ENCODE data around the gene INO80D. TPM values are rescaled to one million over a fixed set of nuclear protein-coding genes. Genes with fewer than 3 reads are reported as not detected.

The INO80D gene
- total and polyA plus RNA-seq, 2 of the 13 experiments (the other 11 are each of a cell fraction or from before 2014, with no cell fraction given), result 7.6 to 7.9 TPM

DNA sequence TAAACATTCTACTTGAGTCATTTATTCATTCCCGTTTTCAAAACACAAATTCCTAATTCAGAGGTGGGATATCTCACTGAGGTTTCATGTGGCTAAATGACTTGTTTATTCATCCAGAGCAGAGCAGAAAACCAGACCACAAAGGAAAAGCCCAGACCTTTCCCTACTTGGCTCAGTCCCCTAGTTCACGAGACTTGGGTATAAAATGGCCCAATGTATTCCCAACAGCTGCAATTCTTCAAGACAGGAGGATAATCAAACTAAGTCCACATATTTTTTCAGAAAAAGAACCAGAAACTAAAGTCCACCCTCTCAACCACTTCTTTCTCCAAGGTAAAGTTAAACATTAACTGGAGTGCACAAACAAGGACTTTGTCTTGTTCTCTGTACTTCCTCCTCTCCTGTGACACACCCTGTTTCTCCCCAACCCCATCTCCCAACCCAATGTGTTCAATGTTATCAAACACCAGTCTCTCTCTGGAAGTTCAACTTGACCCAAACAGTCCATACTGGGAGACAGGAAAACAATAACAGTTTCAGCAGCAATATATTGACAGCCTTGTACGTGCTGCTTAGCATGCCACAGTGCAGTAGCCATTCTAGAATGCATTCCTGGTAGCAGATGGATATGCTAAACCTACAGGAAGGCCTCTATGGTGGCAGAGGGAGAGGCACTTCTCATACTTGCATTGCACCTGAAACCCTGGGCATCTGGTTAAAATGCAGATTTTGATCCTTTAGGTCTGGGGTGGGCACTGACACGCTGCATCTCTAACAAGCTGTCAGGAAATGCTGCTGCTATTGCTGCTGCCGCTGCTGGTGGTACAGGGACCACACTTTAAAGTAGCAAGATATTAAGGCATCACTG lies 110.7 kb downstream of the INO80D start (continued):
- TF ChIP-seq ZNF780A (CRISPR knock-in tag; IDR thresholded peaks at IDR 0.05), result no peak
- TF ChIP-seq ZNF619 (CRISPR knock-in tag; IDR thresholded peaks at IDR 0.05), result no peak
- TF ChIP-seq ZBTB4 (CRISPR knock-in tag; IDR thresholded peaks at IDR 0.05; ENCODE audit: borderline replicate concordance), result no peak
- TF ChIP-seq HOXA9 (CRISPR knock-in tag; IDR thresholded peaks at IDR 0.05; ENCODE audit: borderline replicate concordance), result no peak
- peak; percentile 94 for TF ChIP-seq ZNF232 (CRISPR knock-in tag; IDR thresholded peaks at IDR 0.05; ENCODE audit: borderline replicate concordance)
- peak; percentile 89 for TF ChIP-seq YEATS4 (CRISPR knock-in tag; IDR thresholded peaks at IDR 0.05; ENCODE audit: borderline replicate concordance)
- no peak for TF ChIP-seq ZNF512 (CRISPR knock-in tag; IDR thresholded peaks at IDR 0.05)
- TF ChIP-seq ZFP37 (CRISPR knock-in tag; IDR thresholded peaks at IDR 0.05; ENCODE audit: borderline replicate concordance), result peak; percentile 98
- peak; percentile 82 for TF ChIP-seq JUND (CRISPR knock-in tag; IDR thresholded peaks at IDR 0.05)
- TF ChIP-seq ZBTB21 (CRISPR knock-in tag; IDR thresholded peaks at IDR 0.05), result no peak
- no peak for TF ChIP-seq CERS6 (CRISPR knock-in tag; IDR thresholded peaks at IDR 0.05)
- TF ChIP-seq SRSF4 (IDR thresholded peaks at IDR 0.05; ENCODE audit: low read depth, low read length, poor library complexity, severe bottlenecking), result no peak
- TF ChIP-seq, protein P1, sequence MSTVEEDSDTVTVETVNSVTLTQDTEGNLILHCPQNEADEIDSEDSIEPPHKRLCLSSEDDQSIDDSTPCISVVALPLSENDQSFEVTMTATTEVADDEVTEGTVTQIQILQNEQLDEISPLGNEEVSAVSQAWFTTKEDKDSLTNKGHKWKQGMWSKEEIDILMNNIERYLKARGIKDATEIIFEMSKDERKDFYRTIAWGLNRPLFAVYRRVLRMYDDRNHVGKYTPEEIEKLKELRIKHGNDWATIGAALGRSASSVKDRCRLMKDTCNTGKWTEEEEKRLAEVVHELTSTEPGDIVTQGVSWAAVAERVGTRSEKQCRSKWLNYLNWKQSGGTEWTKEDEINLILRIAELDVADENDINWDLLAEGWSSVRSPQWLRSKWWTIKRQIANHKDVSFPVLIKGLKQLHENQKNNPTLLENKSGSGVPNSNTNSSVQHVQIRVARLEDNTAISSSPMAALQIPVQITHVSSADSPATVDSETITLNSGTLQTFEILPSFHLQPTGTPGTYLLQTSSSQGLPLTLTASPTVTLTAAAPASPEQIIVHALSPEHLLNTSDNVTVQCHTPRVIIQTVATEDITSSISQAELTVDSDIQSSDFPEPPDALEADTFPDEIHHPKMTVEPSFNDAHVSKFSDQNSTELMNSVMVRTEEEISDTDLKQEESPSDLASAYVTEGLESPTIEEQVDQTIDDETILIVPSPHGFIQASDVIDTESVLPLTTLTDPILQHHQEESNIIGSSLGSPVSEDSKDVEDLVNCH (CRISPR knock-in tag; IDR thresholded peaks at IDR 0.05), result no peak
- TF ChIP-seq PCBP1 (IDR thresholded peaks at IDR 0.05; ENCODE audit: borderline replicate concordance, low read depth, low read length), result no peak
- TF ChIP-seq KDM2A (CRISPR knock-in tag; IDR thresholded peaks at IDR 0.05; ENCODE audit: borderline replicate concordance, low read depth), result peak; percentile 41; the same call in 1 of the 2 replicates
- TF ChIP-seq FOXA1 (IDR thresholded peaks at IDR 0.05), result no peak
- peak; percentile 86 for TF ChIP-seq FOXA1 (CRISPR knock-in tag; IDR thresholded peaks at IDR 0.05)
- peak; percentile 79; the same call in 1 of the 2 replicates for TF ChIP-seq KLF11 (CRISPR knock-in tag; IDR thresholded peaks at IDR 0.05)
- TF ChIP-seq ZKSCAN1 (IDR thresholded peaks at IDR 0.05; ENCODE audit: low read length), result peak; percentile 68; the same call in 1 of the 2 replicates
- no peak for TF ChIP-seq E2F1 (CRISPR knock-in tag; IDR thresholded peaks at IDR 0.05)

All from HepG2 (cell line).